B cell (primary cell): ENCODE results near the gene TNRC6C.

Source experiments
- EZH2 ChIP-seq: IDR thresholded peaks from 2 replicates; pipeline ENCODE4 v1.6.1; 2012; ENCODE audit warnings: borderline replicate concordance, low read depth, mild to moderate bottlenecking, moderate library complexity, low read length; ENCODE audit not compliant: insufficient read depth, poor library complexity, severe bottlenecking
- TF ChIP-seq, protein P1 (sequence below): fragments of 200-600 bp; IDR thresholded peaks from one replicate; pipeline ENCODE4 v1.8.0; 2022; ENCODE audit warnings: antibody characterized with exemption, mild to moderate bottlenecking

DNA sequence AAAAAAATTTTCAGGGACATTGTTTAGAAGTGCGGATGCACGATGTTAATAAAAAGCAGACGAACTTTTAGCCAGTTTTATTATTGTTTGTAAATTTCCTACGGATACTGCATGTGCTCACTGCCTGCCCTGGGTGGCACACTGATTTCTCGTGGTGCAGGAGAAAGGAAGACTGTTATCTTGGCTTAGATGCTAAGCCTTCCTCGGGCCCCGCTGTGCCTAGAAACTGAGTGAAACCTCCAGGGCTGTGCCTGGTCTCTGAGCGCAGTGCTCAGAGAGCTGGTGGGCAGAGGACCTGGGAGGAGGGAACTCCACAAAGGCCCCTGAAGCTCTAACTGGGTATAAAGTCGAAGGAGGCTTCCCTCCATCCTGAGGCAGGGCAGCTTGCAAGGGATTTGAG, 35.4 kb upstream of the TNRC6C start:
- TF ChIP-seq, protein P1, sequence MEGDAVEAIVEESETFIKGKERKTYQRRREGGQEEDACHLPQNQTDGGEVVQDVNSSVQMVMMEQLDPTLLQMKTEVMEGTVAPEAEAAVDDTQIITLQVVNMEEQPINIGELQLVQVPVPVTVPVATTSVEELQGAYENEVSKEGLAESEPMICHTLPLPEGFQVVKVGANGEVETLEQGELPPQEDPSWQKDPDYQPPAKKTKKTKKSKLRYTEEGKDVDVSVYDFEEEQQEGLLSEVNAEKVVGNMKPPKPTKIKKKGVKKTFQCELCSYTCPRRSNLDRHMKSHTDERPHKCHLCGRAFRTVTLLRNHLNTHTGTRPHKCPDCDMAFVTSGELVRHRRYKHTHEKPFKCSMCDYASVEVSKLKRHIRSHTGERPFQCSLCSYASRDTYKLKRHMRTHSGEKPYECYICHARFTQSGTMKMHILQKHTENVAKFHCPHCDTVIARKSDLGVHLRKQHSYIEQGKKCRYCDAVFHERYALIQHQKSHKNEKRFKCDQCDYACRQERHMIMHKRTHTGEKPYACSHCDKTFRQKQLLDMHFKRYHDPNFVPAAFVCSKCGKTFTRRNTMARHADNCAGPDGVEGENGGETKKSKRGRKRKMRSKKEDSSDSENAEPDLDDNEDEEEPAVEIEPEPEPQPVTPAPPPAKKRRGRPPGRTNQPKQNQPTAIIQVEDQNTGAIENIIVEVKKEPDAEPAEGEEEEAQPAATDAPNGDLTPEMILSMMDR, result no peak
- TF ChIP-seq EZH2, result no peak
